SH-SY5Y (cell line): Measurements from ENCODE around the gene CROCC2.

Experiments used
- GATA2 ChIP-seq: IDR thresholded peaks from 2 replicates; pipeline ENCODE4 v1.6.1; 2011; ENCODE audit warnings: mild to moderate bottlenecking, low read depth, low read length
- GATA3 ChIP-seq: IDR thresholded peaks from 2 replicates; pipeline ENCODE4 v1.6.1; 2011; ENCODE audit warnings: low read depth, mild to moderate bottlenecking, low read length, moderate library complexity

- no peak for TF ChIP-seq GATA3
- no peak for TF ChIP-seq GATA2
Observed at GRCh38 chr2:240970816-240971215, 64.7 kb downstream of the CROCC2 start.
